ENCODE results near the gene ZNF655. TPM values are rescaled to one million over a fixed set of nuclear protein-coding genes. Genes with fewer than 3 reads are reported as not detected.

ZNF655 gene, protein sequence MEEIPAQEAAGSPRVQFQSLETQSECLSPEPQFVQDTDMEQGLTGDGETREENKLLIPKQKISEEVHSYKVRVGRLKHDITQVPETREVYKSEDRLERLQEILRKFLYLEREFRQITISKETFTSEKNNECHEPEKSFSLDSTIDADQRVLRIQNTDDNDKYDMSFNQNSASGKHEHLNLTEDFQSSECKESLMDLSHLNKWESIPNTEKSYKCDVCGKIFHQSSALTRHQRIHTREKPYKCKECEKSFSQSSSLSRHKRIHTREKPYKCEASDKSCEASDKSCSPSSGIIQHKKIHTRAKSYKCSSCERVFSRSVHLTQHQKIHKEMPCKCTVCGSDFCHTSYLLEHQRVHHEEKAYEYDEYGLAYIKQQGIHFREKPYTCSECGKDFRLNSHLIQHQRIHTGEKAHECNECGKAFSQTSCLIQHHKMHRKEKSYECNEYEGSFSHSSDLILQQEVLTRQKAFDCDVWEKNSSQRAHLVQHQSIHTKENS
- 31.5 and 53.8 TPM in 2 replicates for total RNA-seq

- no peak for DNase-seq (ENCODE audit: low read depth)
- TF ChIP-seq, protein P1, sequence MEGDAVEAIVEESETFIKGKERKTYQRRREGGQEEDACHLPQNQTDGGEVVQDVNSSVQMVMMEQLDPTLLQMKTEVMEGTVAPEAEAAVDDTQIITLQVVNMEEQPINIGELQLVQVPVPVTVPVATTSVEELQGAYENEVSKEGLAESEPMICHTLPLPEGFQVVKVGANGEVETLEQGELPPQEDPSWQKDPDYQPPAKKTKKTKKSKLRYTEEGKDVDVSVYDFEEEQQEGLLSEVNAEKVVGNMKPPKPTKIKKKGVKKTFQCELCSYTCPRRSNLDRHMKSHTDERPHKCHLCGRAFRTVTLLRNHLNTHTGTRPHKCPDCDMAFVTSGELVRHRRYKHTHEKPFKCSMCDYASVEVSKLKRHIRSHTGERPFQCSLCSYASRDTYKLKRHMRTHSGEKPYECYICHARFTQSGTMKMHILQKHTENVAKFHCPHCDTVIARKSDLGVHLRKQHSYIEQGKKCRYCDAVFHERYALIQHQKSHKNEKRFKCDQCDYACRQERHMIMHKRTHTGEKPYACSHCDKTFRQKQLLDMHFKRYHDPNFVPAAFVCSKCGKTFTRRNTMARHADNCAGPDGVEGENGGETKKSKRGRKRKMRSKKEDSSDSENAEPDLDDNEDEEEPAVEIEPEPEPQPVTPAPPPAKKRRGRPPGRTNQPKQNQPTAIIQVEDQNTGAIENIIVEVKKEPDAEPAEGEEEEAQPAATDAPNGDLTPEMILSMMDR (conservative IDR thresholded peaks at IDR 0.05; ENCODE audit: low read depth, low read length) = no peak
- H3K4me3 ChIP-seq (ENCODE audit: low read depth, low read length) = peak within 1 kb of the TSS; percentile 97
These were observed at the start of gene ZNF655 for GRCh38 chr7:99558306-99559174. Gene ZNF655 (plus strand): TSS chr7:99558642. CDS start chr7:99560560, 1,918 bp downstream.

DNA sequence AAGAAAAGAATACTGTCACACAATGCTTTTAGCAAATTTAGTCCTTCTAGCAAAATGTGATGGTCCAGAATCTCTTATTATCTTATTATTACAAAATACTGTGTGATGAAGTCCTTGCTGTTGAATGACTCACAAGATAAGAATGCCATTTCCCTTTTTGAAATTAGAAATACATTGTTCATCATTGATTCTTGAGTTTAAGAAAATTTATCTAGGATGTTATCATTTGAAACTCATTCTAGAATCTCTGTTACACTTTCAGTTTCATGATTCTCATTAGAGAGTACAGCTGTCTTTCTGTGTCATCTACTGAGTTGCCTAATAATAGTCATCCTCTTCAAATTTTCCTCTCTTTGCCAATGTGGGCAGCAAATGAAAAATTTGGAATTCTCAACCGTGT, 44.4 kb upstream of the ZNF655 start:
- DNase-seq (ENCODE audit: low read depth) = no peak
- TF ChIP-seq, protein P1 (conservative IDR thresholded peaks at IDR 0.05; ENCODE audit: low read depth, low read length) = no peak
- no peak overlapping the region for H3K4me3 ChIP-seq (ENCODE audit: low read depth, low read length)

GRCh38 chr7:99521399-99521798, 37.0 kb upstream of the ZNF655 start:
- DNase-seq (ENCODE audit: low read depth) = no peak
- H3K4me3 ChIP-seq (ENCODE audit: low read depth, low read length) = no peak overlapping the region
- TF ChIP-seq, protein P1 (conservative IDR thresholded peaks at IDR 0.05; ENCODE audit: low read depth, low read length) = no peak

- no peak for DNase-seq (ENCODE audit: low read depth)
These were observed 32.6 kb upstream of the ZNF655 start for GRCh38 chr7:99525713-99526440.

DNA sequence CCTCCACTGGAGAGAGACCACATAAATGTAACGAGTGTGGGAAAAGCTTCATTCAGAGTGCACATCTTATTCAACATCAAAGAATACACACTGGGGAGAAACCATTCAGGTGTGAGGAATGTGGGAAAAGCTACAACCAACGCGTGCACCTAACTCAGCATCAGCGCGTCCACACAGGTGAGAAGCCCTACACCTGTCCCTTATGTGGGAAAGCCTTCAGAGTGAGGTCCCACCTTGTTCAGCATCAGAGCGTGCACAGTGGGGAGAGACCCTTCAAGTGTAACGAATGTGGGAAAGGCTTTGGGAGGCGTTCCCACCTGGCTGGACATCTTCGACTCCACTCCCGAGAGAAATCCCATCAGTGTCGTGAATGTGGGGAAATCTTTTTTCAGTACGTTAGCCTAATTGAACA, 27.1 kb upstream of the ZNF655 start:
- no peak for DNase-seq (ENCODE audit: low read depth)
- TF ChIP-seq, protein P1 (conservative IDR thresholded peaks at IDR 0.05; ENCODE audit: low read depth, low read length) = no peak
- no peak overlapping the region for H3K4me3 ChIP-seq (ENCODE audit: low read depth, low read length)

More at GRCh38 chr7:99525713-99526440, 32.6 kb upstream of the ZNF655 start:
- no peak overlapping the region for H3K4me3 ChIP-seq (ENCODE audit: low read depth, low read length)
- TF ChIP-seq, protein P1 (conservative IDR thresholded peaks at IDR 0.05; ENCODE audit: low read depth, low read length) = peak; percentile 40

DNA sequence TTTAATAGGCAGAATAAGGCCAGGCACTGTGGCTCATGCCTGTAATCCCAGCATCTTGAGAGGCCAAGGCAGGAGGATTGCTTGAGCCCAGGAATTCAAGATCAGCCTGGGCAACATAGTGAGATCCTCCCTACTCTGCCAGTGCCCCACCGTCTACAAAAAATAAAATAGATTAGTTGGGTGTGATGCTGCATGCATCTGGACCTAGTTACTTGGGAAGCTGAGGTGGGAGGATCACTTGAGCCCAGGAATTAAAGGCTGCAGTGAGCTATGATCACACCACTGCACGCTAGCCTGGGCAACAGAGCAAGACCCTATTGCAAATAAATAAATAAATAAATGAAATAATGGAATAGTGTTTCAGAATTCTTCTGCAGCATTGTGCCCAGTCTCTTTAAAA, 22.8 kb upstream of the ZNF655 start:
- TF ChIP-seq, protein P1 (conservative IDR thresholded peaks at IDR 0.05; ENCODE audit: low read depth, low read length) = no peak
- no peak overlapping the region for H3K4me3 ChIP-seq (ENCODE audit: low read depth, low read length)
- DNase-seq (ENCODE audit: low read depth) = no peak
